SU-DHL-6 (cell line): ENCODE results near the gene WDR74.

Experiments
- H2AFZ ChIP-seq: fragments of 200-600 bp; sonication (generic); 2 replicates; pipeline ENCODE4 v1.6.1; 2014; ENCODE audit warnings: low read depth, mild to moderate bottlenecking, moderate library complexity, mixed read lengths, antibody characterized with exemption, low read length; ENCODE audit not compliant: severe bottlenecking
- H3F3A ChIP-seq: fragments of 200-600 bp; shearing (Covaris generic); 2 replicates; pipeline ENCODE4 v1.6.0; 2016; ENCODE audit warnings: antibody characterized with exemption, mild to moderate bottlenecking; ENCODE audit not compliant: insufficient read depth
- H3K27ac ChIP-seq: fragments of 200-600 bp; sonication (generic); 2 replicates; pipeline ENCODE4 v1.5.1; 2016; ENCODE audit warnings: low read depth, mild to moderate bottlenecking, low read length, moderate library complexity, mixed read lengths
- H3K27me3 ChIP-seq: fragments of 200-600 bp; sonication (generic), shearing (Covaris generic); 2 replicates; pipeline ENCODE4 v1.6.0; 2014; ENCODE audit warnings: mild to moderate bottlenecking, low read length
- H3K36me3 ChIP-seq: fragments of 200-600 bp; sonication (generic); 2 replicates; pipeline ENCODE4 v1.6.1; 2014; ENCODE audit warnings: mild to moderate bottlenecking, low read length, mixed read lengths
- H3K4me2 ChIP-seq: fragments of 300-600, 200-600 bp; shearing (Covaris generic), sonication (generic); 2 replicates; pipeline ENCODE4 v1.6.0; 2014; ENCODE audit warnings: low read length, low read depth, mild to moderate bottlenecking; ENCODE audit not compliant: poor library complexity, severe bottlenecking
- H3K4me3 ChIP-seq: fragments of 200-600 bp; sonication (generic); 2 replicates; pipeline ENCODE4 v1.5.1; 2014; ENCODE audit warnings: antibody characterized with exemption, low read length, mild to moderate bottlenecking, mixed read lengths; ENCODE audit not compliant: insufficient read depth, poor library complexity, severe bottlenecking
- H3K79me2 ChIP-seq: fragments of 200-600 bp; sonication (generic); 2 replicates; pipeline ENCODE4 v1.6.1; 2014; ENCODE audit warnings: mild to moderate bottlenecking, low read length, moderate library complexity; ENCODE audit not compliant: insufficient read depth
- H3K9ac ChIP-seq: fragments of 200-600 bp; sonication (generic); 2 replicates; pipeline ENCODE4 v1.7.0; 2014; ENCODE audit warnings: mild to moderate bottlenecking, low read length
- H3K9me2 ChIP-seq: fragments of 200-600 bp; sonication (generic); replicated peaks from 2 replicates; pipeline ENCODE4 v1.6.1; 2014; ENCODE audit warnings: low read length; ENCODE audit not compliant: insufficient read depth
- H3K9me3 ChIP-seq: fragments of 200-600 bp; sonication (generic); 2 replicates; pipeline ENCODE4 v1.6.1; 2014; ENCODE audit warnings: low read length, mixed read lengths; ENCODE audit not compliant: insufficient read depth
- H4K20me1 ChIP-seq: fragments of 200-600 bp; sonication (generic); 2 replicates; pipeline ENCODE4 v1.6.1; 2014; ENCODE audit warnings: low read depth, mild to moderate bottlenecking, antibody characterized with exemption, low read length, moderate library complexity, mixed read lengths
- CTCF ChIP-seq: fragments of 200-600 bp; sonication (generic); IDR thresholded peaks from one replicate; pipeline ENCODE4 v1.5.1; 2017; ENCODE audit warnings: antibody characterized with exemption, mild to moderate bottlenecking, low read length, moderate library complexity; ENCODE audit not compliant: insufficient read depth, poor library complexity, severe bottlenecking
- EZH2phosphoT487 ChIP-seq: fragments of 200-600 bp; sonication (generic), shearing (Covaris generic); conservative IDR thresholded peaks from 2 replicates; pipeline ENCODE4 v1.6.1; 2018; ENCODE audit warnings: mild to moderate bottlenecking, antibody characterized with exemption, low read length, moderate library complexity, mixed read lengths

Gene WDR74

GRCh38 chr11:62791501-62792201 lies 47.7 kb downstream of the WDR74 start, which contains the start of gene TMEM223:
TMEM223 (minus strand) TSS chr11:62792006; CDS start chr11:62791994, 12 bp downstream.
- H3K79me2 ChIP-seq: peaks cover 32% of the 10 kb centered on the region

GRCh38 chr11:62789576-62789975 lies 49.8 kb downstream of the WDR74 start:
- peaks cover 9% of the 10 kb centered on the region for H3K36me3 ChIP-seq
- no peak overlapping the region for H3K9ac ChIP-seq
- no peaks in the 10 kb centered on the region for H4K20me1 ChIP-seq
- TF ChIP-seq CTCF (no peak), EZH2phosphoT487 (no peak)
- H3K9me2 ChIP-seq: no peaks in the 10 kb centered on the region
- H3K4me3 ChIP-seq: no peak overlapping the region
- peaks cover 31% of the 10 kb centered on the region for H3F3A ChIP-seq
- H3K27ac ChIP-seq: no peak overlapping the region
- peak overlapping the region; percentile 88 for H3K4me2 ChIP-seq
- no peak overlapping the region for H2AFZ ChIP-seq
- no peaks in the 10 kb centered on the region for H3K9me3 ChIP-seq
- peaks cover 37% of the 10 kb centered on the region for H3K79me2 ChIP-seq
- H3K27me3 ChIP-seq: no peaks in the 10 kb centered on the region

More at GRCh38 chr11:62791501-62792201, 47.7 kb downstream of the WDR74 start, which contains the start of gene TMEM223:
- Histone ChIP-seq H3K36me3 (peaks cover 19% of the 10 kb centered on the region), H3F3A (peaks cover 31% of the 10 kb centered on the region), H3K27me3 (no peaks in the 10 kb centered on the region), H3K4me3 (peak within 1 kb of the TSS; percentile 81), H3K9me3 (no peaks in the 10 kb centered on the region), H3K4me2 (peak within 1 kb of the TSS; percentile 88), H3K27ac (peak within 1 kb of the TSS; percentile 61), H3K9me2 (no peaks in the 10 kb centered on the region), H4K20me1 (no peaks in the 10 kb centered on the region), H3K9ac (peak within 1 kb of the TSS; percentile 96), H2AFZ (peak within 1 kb of the TSS; percentile 38)
- TF ChIP-seq CTCF (no peak), EZH2phosphoT487 (no peak)

- peak overlapping the region; percentile 11; the same call in 1 of the 2 replicates for H3K27ac ChIP-seq
- peaks cover 37% of the 10 kb centered on the region for H3K79me2 ChIP-seq
- no peaks in the 10 kb centered on the region for H3K9me2 ChIP-seq
- peaks cover 31% of the 10 kb centered on the region for H3F3A ChIP-seq
- TF ChIP-seq EZH2phosphoT487 (no peak), CTCF (no peak)
- no peaks in the 10 kb centered on the region for H3K27me3 ChIP-seq
- H4K20me1 ChIP-seq: no peaks in the 10 kb centered on the region
- H3K9me3 ChIP-seq: no peaks in the 10 kb centered on the region
- peaks cover 4% of the 10 kb centered on the region; the same call in 1 of the 2 replicates for H3K36me3 ChIP-seq
- no peak overlapping the region for H3K4me3 ChIP-seq
- H3K9ac ChIP-seq: peak overlapping the region; percentile 2; the same call in 1 of the 2 replicates
- no peak overlapping the region for H2AFZ ChIP-seq
- H3K4me2 ChIP-seq: peak overlapping the region; percentile 33
Observed at GRCh38 chr11:62788991-62789390, 50.4 kb downstream of the WDR74 start.
